SK-N-MC (cell line): ENCODE data around the gene RASEF.

ENCODE experiments used
- EZH2 ChIP-seq: fragments of 200-600 bp; sonication (generic); IDR thresholded peaks from one replicate; pipeline ENCODE4 v1.6.1; 2017; ENCODE audit warnings: antibody characterized with exemption
- FOXP2 ChIP-seq: optimal IDR thresholded peaks from 2 replicates; pipeline ENCODE3; 2011; ENCODE audit warnings: mild to moderate bottlenecking, moderate library complexity; ENCODE audit not compliant: insufficient read depth; ENCODE audit errors: extremely low read length, control extremely low read depth
- POLR2AphosphoS5 ChIP-seq: IDR thresholded peaks from 2 replicates; pipeline ENCODE4 v1.6.1; 2012; ENCODE audit warnings: mild to moderate bottlenecking, low read depth, low read length, borderline replicate concordance

GRCh38 chr9:83043597-83043996 is 19.3 kb downstream of the RASEF start:
- TF ChIP-seq EZH2 (no peak), FOXP2 (no peak), POLR2AphosphoS5 (no peak)
